Activated T-cell treated with anti-CD3 and anti-CD28 coated beads for 48 hours (primary cell): Measurements from ENCODE around the gene RNF2.
"Not testable (repeated sequence)": the region's sequence is repeated elsewhere in the genome, so short reads cannot be mapped to it uniquely, and the experiment has no call there.

ENCODE experiments used
- DNase-seq: peaks from one replicate; pipeline ENCODE4 v3.0.0-alpha.2; 2020; ENCODE audit warnings: low read depth

The RNF2 gene

GRCh38 chr1:185050823-185051451 is 5.6 kb downstream of the RNF2 start:
- no peak for DNase-seq

DNA sequence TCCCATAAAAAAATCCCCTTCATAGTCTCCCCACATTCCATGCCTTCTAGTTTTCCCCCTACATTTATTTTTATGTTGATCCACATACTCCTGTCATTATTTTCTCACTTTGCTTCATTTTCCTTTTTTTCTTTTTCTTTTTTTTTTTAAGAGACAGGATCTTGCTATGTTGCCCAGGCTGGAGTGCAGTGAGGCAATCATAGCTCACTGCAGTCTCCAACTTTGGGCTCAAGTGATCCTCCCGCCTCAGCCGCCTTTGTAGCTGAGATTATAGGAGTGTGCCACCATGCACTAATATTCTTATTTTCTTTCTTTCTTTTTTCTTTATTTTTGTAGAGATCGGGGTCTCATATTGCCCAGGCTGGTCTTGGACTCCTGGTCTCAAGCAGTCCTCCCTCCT is 7.8 kb downstream of the RNF2 start:
- no peak for DNase-seq

DNA sequence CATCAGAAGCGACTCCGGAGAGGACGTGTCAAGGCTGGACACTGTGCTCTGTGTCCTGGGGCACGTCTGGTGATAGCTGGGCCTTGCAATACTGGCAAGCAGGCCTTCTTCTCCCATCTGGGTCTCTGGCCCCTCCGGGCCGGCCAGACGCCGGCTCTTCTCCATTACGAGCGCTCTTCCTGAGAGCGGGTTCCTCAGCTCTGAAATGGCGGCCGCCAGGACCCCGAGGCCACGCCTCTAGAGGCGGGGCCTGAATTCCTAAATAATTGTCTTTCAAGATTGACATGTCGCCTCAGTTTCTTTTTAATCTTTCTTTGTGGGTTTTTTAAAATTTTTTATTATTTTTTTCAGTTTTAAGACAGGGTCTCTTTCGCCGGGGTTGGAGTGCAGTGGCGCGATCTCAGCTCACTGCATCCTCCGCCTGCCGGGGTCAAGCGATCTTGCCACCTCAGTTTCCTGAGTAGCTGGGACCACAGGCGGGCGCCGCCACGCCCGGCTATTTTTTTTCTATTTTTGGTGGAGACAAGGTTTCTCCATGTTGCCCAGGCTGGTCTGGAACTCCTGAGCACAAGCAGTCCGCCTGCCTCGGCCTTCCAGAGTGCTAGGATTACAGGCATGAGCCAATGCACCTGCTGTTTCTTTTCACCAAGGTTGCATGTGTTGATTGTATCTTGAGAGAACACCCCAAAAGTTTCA is 9.2 kb downstream of the RNF2 start:
- DNase-seq = no peak

DNA sequence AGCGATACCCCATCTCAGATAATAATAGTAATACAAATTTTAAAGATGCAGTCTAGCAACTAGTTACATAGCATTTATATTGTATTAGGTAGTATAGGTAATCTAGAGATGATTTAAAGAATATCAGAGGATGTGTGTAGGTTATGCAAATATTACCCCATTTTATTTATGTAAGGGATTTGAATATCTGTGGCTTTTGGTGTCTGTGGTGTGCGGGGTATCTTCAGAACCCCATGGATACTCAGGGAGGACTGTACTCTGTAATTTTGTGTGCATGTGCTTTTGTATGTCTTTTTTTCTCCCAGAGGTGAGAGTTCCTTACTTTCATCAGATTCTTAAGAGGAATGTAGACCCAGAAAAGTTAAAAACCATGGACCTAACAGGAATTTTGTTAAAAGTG is 12.8 kb downstream of the RNF2 start:
- no peak for DNase-seq

DNA sequence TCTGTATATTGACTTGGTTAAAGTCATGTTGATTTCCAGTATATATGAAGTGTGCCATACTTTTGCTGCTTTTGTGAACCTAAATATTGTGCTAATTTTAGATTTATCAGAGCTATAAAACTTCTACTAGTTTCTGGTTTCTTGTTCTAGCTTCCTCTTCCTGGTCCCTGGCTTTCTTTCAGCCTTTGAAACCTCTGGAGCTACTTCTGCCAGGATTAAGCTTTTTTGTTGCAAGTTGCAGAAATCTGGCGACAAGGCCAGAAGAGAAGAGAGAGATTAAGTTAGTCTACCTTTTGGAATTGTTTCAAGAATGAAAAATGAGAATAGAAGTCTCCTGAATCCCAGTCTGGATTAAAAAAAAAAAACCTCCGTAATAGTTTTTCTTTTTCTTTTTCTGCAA is 13.5 kb downstream of the RNF2 start:
- DNase-seq = no peak

DNA sequence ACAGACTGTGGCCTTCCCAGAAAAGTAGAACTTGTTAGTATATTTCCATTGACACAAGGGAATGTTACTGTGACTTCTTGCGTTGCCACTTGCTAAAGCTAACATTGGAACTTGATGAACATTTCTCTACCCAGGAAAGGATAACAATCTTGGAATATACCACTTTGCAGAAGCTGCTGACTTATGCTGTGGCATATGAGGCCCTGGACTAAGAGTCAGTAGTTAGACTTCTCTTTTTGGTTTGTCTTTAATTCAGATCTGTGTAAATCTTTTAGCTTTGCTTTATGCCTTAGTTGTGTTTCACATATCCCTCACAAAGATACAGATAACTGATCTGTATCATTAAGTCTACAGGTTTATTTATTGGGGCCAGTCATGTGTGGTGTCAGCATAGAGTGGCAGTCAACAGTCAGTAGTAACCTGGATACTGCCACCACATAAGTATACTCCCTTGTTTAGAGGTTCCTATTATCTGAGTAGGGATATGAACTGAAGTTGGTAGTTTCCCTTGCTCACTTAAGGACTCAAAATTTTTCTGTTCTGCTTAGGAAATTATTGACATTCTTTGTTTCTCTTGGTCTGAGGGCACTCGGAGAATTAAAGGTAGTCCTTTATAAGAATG is 14.7 kb downstream of the RNF2 start:
- DNase-seq = no peak

DNA sequence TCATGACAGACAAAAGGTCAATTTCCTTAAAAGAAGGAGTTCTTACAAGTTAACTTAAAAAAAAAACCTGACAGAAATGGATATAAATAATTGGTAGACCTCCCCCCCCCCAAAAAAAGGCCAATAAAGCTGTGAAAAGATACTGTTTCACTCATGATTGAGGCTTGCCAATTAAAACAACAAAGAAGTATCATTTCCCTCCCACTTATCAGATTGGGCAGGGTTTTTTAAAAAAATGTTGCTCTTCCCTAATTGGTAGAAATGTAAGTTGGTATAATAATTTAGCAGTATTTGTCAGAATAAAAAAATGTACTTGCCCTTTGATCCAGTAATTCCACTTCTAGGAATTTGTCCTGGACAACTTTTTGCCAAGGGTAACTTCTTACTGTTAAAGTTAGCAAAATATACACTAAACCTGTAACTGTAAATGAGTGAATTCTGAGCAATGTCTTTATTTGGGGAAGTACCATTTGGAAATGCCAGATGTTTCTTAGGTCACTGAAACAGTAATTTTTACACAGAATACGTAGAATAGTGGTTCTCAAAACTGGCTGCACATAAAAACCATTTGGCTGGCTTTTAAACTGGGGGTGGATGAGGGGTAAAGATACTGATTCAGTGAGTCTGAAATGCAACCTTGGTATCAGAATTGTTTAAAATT is 17.5 kb downstream of the RNF2 start:
- no peak for DNase-seq

GRCh38 chr1:185063719-185064118 is 18.4 kb downstream of the RNF2 start:
- no peak for DNase-seq

DNA sequence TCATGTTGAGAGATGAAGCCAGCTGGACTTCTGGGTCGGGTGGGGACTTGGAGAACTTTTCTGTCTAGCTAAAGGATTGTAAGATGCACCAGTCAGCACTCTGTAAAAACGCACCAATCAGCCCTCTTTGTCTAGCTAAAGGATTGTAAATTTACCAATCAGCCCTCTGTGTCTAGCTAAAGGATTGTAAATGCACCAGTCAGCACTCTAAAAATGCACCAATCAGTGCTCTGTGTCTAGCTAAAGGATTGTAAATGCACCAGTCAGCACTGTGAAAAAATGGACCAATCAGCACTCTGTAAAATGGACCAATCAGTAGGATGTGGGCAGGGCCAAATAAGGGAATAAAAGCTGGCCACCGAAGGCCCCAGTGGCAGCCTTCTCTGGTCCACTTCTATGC is 19.6 kb downstream of the RNF2 start:
- not testable (repeated sequence) for DNase-seq

- no peak for DNase-seq
These were observed 20.8 kb downstream of the RNF2 start for GRCh38 chr1:185066181-185066580.

- no peak for DNase-seq
These were observed 23.0 kb downstream of the RNF2 start for GRCh38 chr1:185068341-185068740.

GRCh38 chr1:185069202-185069772 is 23.9 kb downstream of the RNF2 start:
- no peak for DNase-seq

- DNase-seq = no peak
These were observed 24.7 kb downstream of the RNF2 start for GRCh38 chr1:185070051-185070450.

DNA sequence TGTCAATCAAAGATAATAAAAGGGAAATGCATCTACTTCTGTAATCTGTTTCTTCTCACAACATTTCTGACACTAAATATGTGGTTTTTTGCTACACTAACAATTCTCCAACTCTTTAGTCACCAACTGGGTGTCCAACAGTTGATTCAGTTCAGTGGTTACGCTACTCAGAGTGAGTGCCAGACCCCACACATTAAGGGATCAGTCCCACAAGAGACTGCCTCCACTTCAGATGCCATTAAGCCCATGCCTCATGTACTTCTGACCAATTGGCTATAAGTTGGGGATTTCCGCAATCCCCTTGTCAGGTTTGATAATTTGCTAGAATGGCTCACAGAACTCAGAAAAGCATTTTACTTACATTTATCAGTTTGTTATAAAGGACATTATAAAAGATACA is 28.4 kb downstream of the RNF2 start:
- DNase-seq = no peak

GRCh38 chr1:185074307-185074706 is 28.9 kb downstream of the RNF2 start:
- no peak for DNase-seq

GRCh38 chr1:185075476-185075875 is 30.1 kb downstream of the RNF2 start:
- no peak for DNase-seq

DNA sequence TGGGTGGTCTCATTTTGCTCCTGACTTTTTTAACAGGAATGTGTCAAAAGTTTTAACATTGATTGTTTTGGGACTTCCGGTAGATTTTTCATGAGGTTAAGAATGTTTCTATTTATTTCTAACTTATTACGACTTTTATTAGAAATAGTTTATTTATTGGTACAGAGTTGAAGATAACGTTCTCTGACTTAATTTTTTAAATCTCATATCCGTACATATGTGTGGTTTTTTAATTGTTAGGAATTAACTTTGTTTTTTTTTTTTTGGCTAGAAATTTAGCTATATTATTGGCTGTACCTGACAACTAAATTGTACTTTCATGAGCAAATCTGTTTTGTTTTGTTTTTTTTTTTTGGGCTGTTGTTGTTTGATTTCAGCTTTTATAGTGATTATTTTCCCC is 32.0 kb downstream of the RNF2 start:
- no peak for DNase-seq

DNA sequence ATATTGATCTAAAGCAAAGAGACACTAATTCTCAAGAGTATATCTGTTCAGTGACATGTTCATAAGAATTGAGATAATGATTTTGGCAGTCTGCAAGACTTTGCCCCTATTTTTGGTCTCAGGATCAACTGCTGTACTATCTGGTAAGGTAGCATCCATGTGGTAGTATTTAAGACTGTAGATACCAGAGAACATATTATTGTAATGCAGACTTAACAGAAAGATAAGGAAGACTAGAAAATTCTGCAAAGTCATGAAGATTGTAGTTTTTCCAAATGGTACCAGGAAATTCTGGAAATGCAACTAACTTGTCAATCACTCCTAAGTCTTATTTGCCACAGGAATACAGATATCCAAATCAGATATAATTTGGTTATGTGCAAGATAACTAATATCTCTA is 35.1 kb downstream of the RNF2 start:
- DNase-seq = no peak

- no peak for DNase-seq
These were observed 38.5 kb downstream of the RNF2 start for GRCh38 chr1:185083818-185084217.

DNA sequence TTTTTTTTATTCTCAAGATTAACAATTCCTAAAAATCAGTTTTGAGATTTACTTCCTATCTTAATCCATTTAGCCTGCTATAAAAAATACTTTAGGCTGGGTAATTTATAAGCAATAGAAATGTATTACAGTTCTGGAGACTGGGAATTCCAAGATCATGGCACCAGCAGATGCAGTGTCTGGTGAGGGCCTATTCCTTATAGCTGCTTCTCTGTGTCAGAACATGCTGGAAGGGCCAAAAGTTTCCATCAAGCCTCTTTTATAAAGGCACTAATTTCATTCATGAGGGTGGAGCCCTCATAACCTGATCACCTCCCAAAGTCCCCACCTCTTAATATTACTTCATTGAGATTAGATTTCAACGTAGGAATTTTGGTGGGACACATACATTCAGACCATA is 41.7 kb downstream of the RNF2 start:
- DNase-seq = no peak

- DNase-seq = no peak
These were observed 42.4 kb downstream of the RNF2 start for GRCh38 chr1:185087746-185088145.

- no peak for DNase-seq
These were observed 46.1 kb downstream of the RNF2 start for GRCh38 chr1:185091480-185091879.

GRCh38 chr1:185094761-185095160 is 49.4 kb downstream of the RNF2 start:
- no peak for DNase-seq
